Measurements from ENCODE around the gene ABHD11. TPM values are rescaled to one million over a fixed set of nuclear protein-coding genes. Genes with fewer than 3 reads are reported as not detected.

ABHD11 gene
- total and polyA plus RNA-seq, 2 experiments from 2014 or later: 30.7 to 90.9 TPM

DNA sequence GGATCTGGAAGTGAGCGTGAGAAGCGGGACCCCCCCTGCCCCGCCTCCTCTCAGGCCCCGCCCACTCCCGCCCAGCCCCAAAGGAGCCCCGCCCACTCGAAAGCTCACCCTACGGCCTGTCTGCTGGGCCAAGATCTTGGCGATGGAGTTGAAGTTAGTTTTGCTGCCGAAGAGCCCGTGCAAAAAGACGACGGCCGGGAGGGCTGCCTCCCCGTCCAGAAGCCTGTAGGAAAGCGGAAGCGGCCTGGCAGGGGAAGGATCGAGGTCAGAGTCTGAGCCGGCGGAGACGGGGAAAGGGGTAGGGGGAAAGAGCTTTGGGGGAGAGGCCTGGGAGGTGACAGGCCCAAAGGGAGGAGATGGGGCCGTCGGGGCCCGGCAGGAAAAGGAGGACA lies 386 bp downstream of the ABHD11 start:
- peak overlapping the region; percentile 51 for H2AFZ ChIP-seq
- H3K4me3 ChIP-seq: peak overlapping the region; percentile 41
- no peaks in the 10 kb centered on the region for H3K27me3 ChIP-seq
- peak overlapping the region; percentile 95 for H3K27ac ChIP-seq
- WGBS (ENCODE audit: low lambda C conversion rate, missing lambda C conversion rate): 5% methylated on average over 20 of the region's 24 CpGs
- no peaks in the 10 kb centered on the region for H3K9me2 ChIP-seq (replicated peaks; ENCODE audit: insufficient read depth)
- TF ChIP-seq EZH2 (IDR thresholded peaks at IDR 0.05; ENCODE audit: borderline replicate concordance): no peak
- TF ChIP-seq, protein P1, sequence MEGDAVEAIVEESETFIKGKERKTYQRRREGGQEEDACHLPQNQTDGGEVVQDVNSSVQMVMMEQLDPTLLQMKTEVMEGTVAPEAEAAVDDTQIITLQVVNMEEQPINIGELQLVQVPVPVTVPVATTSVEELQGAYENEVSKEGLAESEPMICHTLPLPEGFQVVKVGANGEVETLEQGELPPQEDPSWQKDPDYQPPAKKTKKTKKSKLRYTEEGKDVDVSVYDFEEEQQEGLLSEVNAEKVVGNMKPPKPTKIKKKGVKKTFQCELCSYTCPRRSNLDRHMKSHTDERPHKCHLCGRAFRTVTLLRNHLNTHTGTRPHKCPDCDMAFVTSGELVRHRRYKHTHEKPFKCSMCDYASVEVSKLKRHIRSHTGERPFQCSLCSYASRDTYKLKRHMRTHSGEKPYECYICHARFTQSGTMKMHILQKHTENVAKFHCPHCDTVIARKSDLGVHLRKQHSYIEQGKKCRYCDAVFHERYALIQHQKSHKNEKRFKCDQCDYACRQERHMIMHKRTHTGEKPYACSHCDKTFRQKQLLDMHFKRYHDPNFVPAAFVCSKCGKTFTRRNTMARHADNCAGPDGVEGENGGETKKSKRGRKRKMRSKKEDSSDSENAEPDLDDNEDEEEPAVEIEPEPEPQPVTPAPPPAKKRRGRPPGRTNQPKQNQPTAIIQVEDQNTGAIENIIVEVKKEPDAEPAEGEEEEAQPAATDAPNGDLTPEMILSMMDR (IDR thresholded peaks at IDR 0.05; ENCODE audit: poor library complexity): no peak
- no peak for TF ChIP-seq EZH2phosphoT487 (IDR thresholded peaks at IDR 0.05; ENCODE audit: low read depth, severe bottlenecking, unreplicated experiment)
- H3K9me3 ChIP-seq (ENCODE audit: low read depth): no peaks in the 10 kb centered on the region
- peaks cover 21% of the 10 kb centered on the region for H3K79me2 ChIP-seq
- peak; percentile 84 for DNase-seq (ENCODE audit: low spot score)
- no peaks in the 10 kb centered on the region for H3K36me3 ChIP-seq (replicated peaks; ENCODE audit: insufficient read depth, low read depth)
- peak overlapping the region; percentile 90 for H3K4me2 ChIP-seq
- H4K20me1 ChIP-seq (ENCODE audit: insufficient read depth, poor library complexity, severe bottlenecking): no peaks in the 10 kb centered on the region
- H3K4me1 ChIP-seq (ENCODE audit: insufficient read depth): peaks cover 37% of the 10 kb centered on the region

DNA sequence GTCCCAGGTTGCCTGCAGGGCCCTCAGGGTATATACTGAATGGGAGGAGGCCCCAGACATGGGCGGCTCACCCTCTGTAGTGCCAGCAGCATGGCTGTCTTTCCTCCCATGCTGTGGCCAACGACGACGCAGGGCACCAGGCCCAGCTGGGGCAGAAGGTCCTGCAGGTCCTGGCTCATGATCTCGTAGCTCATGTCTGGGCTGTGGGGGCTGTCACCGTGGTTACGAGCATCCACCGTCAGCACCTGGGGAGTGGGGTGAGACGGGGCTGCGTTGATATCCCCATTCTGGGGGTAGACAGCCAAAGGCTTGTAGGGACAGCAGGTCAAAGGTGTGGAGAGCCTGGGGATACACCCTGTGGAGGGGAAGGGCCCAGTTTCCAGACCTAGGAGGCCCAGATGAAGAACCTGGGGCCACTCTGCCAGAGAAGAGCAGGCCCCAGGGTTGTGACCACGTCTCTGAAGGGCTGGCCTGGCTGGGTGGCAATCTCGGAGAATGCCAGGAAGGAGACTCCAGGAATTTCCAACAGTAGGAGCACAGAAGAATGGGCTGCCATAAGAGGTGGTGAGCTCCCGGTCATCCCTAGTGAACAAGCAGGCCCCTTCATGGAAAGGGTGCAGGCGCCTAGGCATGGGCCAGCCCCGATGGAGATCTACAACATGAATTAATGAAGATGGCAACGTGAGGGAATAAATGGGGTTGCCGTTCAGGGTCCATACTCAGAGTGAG lies 947 bp downstream of the ABHD11 start:
- H3K4me2 ChIP-seq: peak overlapping the region; percentile 90
- 80% methylated on average over 17 of the region's 17 CpGs for WGBS (ENCODE audit: low lambda C conversion rate, missing lambda C conversion rate)
- H3K36me3 ChIP-seq (replicated peaks; ENCODE audit: insufficient read depth, low read depth): no peaks in the 10 kb centered on the region
- peak overlapping the region; percentile 95 for H3K27ac ChIP-seq
- H2AFZ ChIP-seq: peak overlapping the region; percentile 51
- no peak for DNase-seq (ENCODE audit: low spot score)
- TF ChIP-seq, protein P1 (IDR thresholded peaks at IDR 0.05; ENCODE audit: poor library complexity): no peak
- TF ChIP-seq EZH2 (IDR thresholded peaks at IDR 0.05; ENCODE audit: borderline replicate concordance) (no peak), EZH2phosphoT487 (IDR thresholded peaks at IDR 0.05; ENCODE audit: low read depth, severe bottlenecking, unreplicated experiment) (no peak)
- H4K20me1 ChIP-seq (ENCODE audit: insufficient read depth, poor library complexity, severe bottlenecking): no peaks in the 10 kb centered on the region
- H3K9me2 ChIP-seq (replicated peaks; ENCODE audit: insufficient read depth): no peaks in the 10 kb centered on the region
- H3K79me2 ChIP-seq: peaks cover 21% of the 10 kb centered on the region
- H3K27me3 ChIP-seq: no peaks in the 10 kb centered on the region
- H3K4me3 ChIP-seq: peak overlapping the region; percentile 41
- H3K9me3 ChIP-seq (ENCODE audit: low read depth): no peaks in the 10 kb centered on the region
- peaks cover 37% of the 10 kb centered on the region for H3K4me1 ChIP-seq (ENCODE audit: insufficient read depth)

DNA sequence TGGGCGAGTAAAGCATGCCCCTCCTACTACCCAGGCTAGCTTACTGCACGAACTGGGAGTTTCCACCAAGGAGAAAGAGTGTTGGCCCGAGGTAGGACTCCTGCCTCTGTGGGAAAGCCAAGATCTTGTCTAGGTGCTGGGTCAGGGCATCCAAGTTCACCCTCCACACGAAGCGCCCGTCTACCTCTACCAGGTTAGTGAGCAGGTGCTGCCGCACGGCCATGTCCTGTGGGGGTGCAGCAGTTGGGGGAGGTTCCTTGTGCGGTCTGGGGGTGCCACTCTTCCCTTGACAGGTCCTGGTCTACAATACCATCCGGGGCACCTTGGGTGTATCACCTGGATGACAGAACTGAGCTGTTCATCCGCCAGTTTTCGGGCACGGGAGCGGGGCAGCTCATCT lies 1.7 kb downstream of the ABHD11 start:
- H3K4me3 ChIP-seq: no peak overlapping the region
- no peaks in the 10 kb centered on the region for H3K9me3 ChIP-seq (ENCODE audit: low read depth)
- H3K9me2 ChIP-seq (replicated peaks; ENCODE audit: insufficient read depth): no peaks in the 10 kb centered on the region
- no peak overlapping the region for H3K27ac ChIP-seq
- TF ChIP-seq, protein P1 (IDR thresholded peaks at IDR 0.05; ENCODE audit: poor library complexity): no peak
- TF ChIP-seq EZH2phosphoT487 (IDR thresholded peaks at IDR 0.05; ENCODE audit: low read depth, severe bottlenecking, unreplicated experiment): no peak
- no peak for TF ChIP-seq EZH2 (IDR thresholded peaks at IDR 0.05; ENCODE audit: borderline replicate concordance)
- H3K79me2 ChIP-seq: peaks cover 21% of the 10 kb centered on the region
- peaks cover 29% of the 10 kb centered on the region for H3K4me1 ChIP-seq (ENCODE audit: insufficient read depth)
- DNase-seq (ENCODE audit: low spot score): no peak
- 97% methylated on average over 14 of the region's 14 CpGs for WGBS (ENCODE audit: low lambda C conversion rate, missing lambda C conversion rate)
- H4K20me1 ChIP-seq (ENCODE audit: insufficient read depth, poor library complexity, severe bottlenecking): no peaks in the 10 kb centered on the region
- H2AFZ ChIP-seq: no peak overlapping the region
- H3K4me2 ChIP-seq: peak overlapping the region; percentile 90
- no peaks in the 10 kb centered on the region for H3K36me3 ChIP-seq (replicated peaks; ENCODE audit: insufficient read depth, low read depth)
- H3K27me3 ChIP-seq: no peaks in the 10 kb centered on the region
